Upper lobe of left lung (tissue), 4 donors: ENCODE measurements around the gene GABRG3.

Experiments
- POLR2AphosphoS5 ChIP-seq, 2 donors: sonication (generic); formaldehyde crosslinking; IDR thresholded peaks; one replicate each; pipeline ENCODE4 v1.5.1; 2017; ENCODE audit warnings: antibody characterized with exemption in 2 of 2
- TF ChIP-seq, protein P1 (sequence below), 6 experiments: fragments of 450-650 bp in 4 of 6; fragments of 200-600 bp in 2 of 6; sonication (generic) in 2 of 6; IDR thresholded peaks; one replicate each; pipeline ENCODE4 v1.5.1; 2016 to 2019; ENCODE audit warnings: antibody characterized with exemption in 6 of 6

DNA sequence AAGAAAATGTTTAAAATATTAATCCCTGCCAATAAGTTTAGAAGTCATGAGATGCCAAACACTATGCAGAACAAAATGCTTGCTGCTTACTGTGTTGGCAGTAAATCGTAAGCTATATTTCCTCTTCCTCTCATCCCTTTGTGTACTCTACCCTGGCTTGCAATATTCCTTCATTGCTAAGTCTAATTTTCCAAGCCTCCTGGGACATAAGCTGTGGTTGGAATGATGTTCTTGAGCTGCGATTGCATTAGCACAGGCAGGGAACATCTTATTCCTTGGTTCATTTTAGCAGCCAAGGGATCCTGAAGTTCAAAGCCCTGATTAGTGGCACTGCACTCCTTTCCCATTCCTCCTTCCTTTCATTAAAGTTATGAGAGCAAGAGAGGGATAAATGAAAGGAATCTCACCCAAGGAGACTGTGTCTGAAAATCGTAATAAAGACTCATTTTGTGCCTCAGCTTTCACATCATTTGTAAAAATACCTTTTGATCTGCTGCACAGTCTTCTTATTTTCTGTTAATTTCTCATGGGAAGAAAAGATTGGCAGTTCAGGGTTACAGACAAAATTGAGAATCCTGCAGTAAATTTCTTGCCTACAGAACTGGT lies 592.9 kb downstream of the GABRG3 start:
- TF ChIP-seq, protein P1, sequence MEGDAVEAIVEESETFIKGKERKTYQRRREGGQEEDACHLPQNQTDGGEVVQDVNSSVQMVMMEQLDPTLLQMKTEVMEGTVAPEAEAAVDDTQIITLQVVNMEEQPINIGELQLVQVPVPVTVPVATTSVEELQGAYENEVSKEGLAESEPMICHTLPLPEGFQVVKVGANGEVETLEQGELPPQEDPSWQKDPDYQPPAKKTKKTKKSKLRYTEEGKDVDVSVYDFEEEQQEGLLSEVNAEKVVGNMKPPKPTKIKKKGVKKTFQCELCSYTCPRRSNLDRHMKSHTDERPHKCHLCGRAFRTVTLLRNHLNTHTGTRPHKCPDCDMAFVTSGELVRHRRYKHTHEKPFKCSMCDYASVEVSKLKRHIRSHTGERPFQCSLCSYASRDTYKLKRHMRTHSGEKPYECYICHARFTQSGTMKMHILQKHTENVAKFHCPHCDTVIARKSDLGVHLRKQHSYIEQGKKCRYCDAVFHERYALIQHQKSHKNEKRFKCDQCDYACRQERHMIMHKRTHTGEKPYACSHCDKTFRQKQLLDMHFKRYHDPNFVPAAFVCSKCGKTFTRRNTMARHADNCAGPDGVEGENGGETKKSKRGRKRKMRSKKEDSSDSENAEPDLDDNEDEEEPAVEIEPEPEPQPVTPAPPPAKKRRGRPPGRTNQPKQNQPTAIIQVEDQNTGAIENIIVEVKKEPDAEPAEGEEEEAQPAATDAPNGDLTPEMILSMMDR (IDR thresholded peaks at IDR 0.05): no peak
- TF ChIP-seq POLR2AphosphoS5 (IDR thresholded peaks at IDR 0.05): no peak
